BLaER1 treated with 17β-estradiol and CSF1 and Interleukin-3, amounts not matched to agents 10 nM and 100 nM (cell line): ENCODE measurements around the gene LRRC74A.
A peak's percentile ranks its signal among the peaks of the same experiment; 100 is the strongest.

ENCODE experiments used
- H3K27ac ChIP-seq, 11 experiments: shearing (Covaris generic); formaldehyde crosslinking; 2 replicates each; pipeline ENCODE4 v1.8.1; 2022
- H3K27me3 ChIP-seq, 11 experiments: shearing (Covaris generic); formaldehyde crosslinking; 2 replicates each; pipeline ENCODE4 v1.8.1; 2022
- H3K36me3 ChIP-seq, 11 experiments: shearing (Covaris generic); formaldehyde crosslinking; 2 replicates each; pipeline ENCODE4 v1.8.1; 2022
- H3K4me1 ChIP-seq, 10 experiments: shearing (Covaris generic); formaldehyde crosslinking; 2 replicates each; pipeline ENCODE4 v1.8.1; 2022
- H3K4me2 ChIP-seq, 11 experiments: shearing (Covaris generic); formaldehyde crosslinking; 2 replicates each; pipeline ENCODE4 v1.8.1; 2022
- H3K4me3 ChIP-seq, 10 experiments: shearing (Covaris generic); formaldehyde crosslinking; 2 replicates each; pipeline ENCODE4 v1.8.1; 2022
- H3K9ac ChIP-seq, 11 experiments: shearing (Covaris generic); formaldehyde crosslinking; 2 replicates each; pipeline ENCODE4 v1.8.1; 2022
- H3K9me3 ChIP-seq, 11 experiments: shearing (Covaris generic); formaldehyde crosslinking; replicated peaks in 1 of 11; 2 replicates each; pipeline ENCODE4 v1.8.1; 2022
- H4K20me1 ChIP-seq, 11 experiments: shearing (Covaris generic); formaldehyde crosslinking; 2 replicates each; pipeline ENCODE4 v1.8.1; 2022
- Cebpa-rat ChIP-seq, 11 experiments: shearing (Covaris generic); IDR thresholded peaks; 2 replicates each; pipeline ENCODE4 v1.8.1; 2022

LRRC74A gene

DNA sequence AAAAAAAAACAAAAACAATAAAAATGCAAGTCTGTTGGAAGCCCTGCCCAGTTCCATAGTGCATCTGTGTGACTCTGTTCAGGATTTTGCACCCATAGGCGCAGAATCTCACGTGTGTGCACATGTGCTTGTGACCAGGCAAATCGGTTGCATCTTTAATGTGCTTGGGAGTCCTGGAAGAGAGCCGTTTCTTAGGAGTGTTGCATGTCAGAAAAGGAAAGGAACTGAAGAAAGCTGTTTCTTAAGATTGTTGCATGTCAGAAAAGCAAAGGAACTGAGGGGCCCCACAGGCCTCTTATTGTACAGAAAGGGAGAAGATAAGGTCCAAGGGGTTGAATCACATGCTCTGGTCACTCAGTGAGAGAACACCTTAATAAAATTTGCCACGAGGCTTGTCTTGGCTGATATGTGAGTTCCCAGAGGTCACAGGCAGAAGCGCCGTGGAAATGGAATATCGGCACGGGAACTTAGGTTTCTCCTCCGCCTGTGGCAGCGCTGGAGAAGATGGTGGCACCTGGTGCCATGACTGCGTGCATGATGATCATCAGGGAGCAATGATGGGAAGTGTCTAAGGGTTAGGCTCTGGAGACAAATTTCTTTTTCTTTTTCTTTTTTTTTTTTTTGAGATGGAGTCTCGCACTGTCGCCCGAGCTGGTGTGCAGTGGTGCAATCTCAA lies 90.0 kb downstream of the LRRC74A start:
- Histone ChIP-seq H3K4me2 (peak overlapping the region in 8 of 11 experiments; percentile 5 to 98 (median 61); a peak in 12 of 22 replicates), H4K20me1 (no peaks in the 10 kb centered on the region), H3K27me3 (no peaks in the 10 kb centered on the region), H3K4me3 (no peak overlapping the region), H3K36me3 (no peaks in the 10 kb centered on the region), H3K9ac (peak overlapping the region in 1 of 11 experiments; percentile 30; a peak in 1 of 22 replicates), H3K27ac (0 out of 22 replicates have a peak overlapping the region, but pooled peaks of 1 of the 11 experiments have one; percentile 1), H3K4me1 (peaks cover 81 to 100% (median 97%) of the 10 kb centered on the region in 10 experiments), H3K9me3 (no peaks in the 10 kb centered on the region)
- TF ChIP-seq Cebpa-rat (IDR thresholded peaks at IDR 0.05) = no peak

DNA sequence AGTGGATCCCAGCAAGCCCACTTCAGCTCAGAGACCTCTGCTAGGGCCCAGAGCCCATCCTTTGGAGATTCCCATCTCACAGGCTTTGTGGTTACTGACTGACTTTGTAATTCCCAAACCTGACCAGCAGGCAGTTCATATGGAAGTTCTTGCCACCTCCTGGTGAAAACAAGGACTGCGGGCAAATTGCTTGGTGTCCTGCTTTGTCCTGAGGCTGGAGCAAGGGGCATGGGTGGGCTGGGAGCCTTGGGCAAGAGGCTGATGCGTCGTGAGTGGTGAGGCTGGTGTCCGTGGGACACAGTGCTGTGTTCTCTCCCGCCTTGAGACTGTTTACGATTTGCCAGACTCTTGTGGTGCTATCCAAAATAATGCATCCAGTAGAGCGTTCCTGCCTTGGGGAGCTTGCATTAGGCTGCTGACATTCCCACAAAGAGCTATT lies 91.0 kb downstream of the LRRC74A start:
- no peaks in the 10 kb centered on the region for H4K20me1 ChIP-seq
- H3K36me3 ChIP-seq = no peaks in the 10 kb centered on the region
- H3K27ac ChIP-seq = peak overlapping the region in 9 of 11 experiments; percentile 84 to 94 (median 90); a peak in 16 of 22 replicates
- peak overlapping the region in 7 of 11 experiments; percentile 72 to 81 (median 79); a peak in 6 of 22 replicates for H3K9ac ChIP-seq
- no peak overlapping the region for H3K4me3 ChIP-seq
- no peaks in the 10 kb centered on the region for H3K9me3 ChIP-seq
- H3K27me3 ChIP-seq = no peaks in the 10 kb centered on the region
- peaks cover 82 to 100% (median 97%) of the 10 kb centered on the region in 10 experiments for H3K4me1 ChIP-seq
- peak overlapping the region; percentile 85 to 99 (median 94) for H3K4me2 ChIP-seq
- no peak for TF ChIP-seq Cebpa-rat (IDR thresholded peaks at IDR 0.05)

DNA sequence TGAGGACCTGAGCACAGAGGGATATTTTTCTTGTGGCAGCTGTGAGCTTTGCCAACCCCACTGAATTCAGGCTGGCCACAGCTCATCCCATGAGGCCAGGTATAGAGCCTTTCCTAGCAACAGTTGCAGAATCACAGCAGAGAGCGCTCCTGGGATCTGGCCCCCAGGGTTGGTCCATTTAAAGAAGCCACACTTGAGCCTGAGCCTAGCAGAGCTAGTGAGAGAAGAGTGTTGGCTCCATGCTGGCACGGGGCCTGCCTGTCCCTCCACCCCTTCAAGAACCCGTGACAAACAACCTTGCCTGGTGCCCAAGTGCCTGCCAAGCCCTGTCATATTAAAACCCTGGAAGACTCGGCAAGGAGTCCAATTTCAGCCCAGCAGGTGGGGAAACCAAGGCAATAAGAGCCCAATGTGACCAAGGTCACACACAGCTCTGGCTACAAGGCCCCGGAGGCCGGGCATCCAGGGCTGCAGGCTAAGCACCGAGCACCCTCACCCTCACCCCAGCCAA lies 91.6 kb downstream of the LRRC74A start:
- H4K20me1 ChIP-seq = no peaks in the 10 kb centered on the region
- peaks cover 83 to 100% (median 99%) of the 10 kb centered on the region in 10 experiments for H3K4me1 ChIP-seq
- H3K9ac ChIP-seq = peak overlapping the region; percentile 55 to 81 (median 77); a peak in 21 of 22 replicates
- no peak for TF ChIP-seq Cebpa-rat (IDR thresholded peaks at IDR 0.05)
- no peaks in the 10 kb centered on the region for H3K27me3 ChIP-seq
- H3K9me3 ChIP-seq = no peaks in the 10 kb centered on the region
- H3K27ac ChIP-seq = peak overlapping the region; percentile 84 to 94 (median 90)
- H3K4me3 ChIP-seq = no peak overlapping the region; a peak in 1 of 20 replicates
- H3K4me2 ChIP-seq = peak overlapping the region; percentile 85 to 99 (median 94)
- H3K36me3 ChIP-seq = no peaks in the 10 kb centered on the region

DNA sequence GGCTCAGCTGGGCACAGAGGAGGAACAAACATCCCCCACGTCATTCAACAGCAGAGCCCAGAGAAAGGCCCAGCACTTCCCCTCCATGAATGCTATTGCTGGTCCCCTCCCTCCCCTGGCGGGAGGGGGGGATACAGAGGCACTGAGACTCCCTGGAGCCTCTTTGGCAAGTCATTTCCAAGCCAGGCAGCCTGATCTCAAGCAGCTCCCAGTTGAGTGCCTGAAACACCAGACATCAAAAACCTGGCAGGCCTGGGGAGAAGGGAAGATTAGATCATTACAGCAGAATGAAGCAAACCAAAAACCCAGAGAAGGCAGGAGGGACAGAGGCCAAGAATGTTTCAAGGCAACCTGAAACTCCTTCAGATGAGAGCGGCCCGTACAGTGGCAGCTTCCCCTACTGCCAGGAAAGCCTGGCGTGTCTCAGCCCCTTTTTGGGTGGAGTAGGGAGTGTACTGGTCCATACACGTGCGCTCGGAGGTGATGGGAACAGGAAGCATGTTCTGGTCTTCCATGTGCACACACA lies 92.1 kb downstream of the LRRC74A start:
- Histone ChIP-seq H3K36me3 (no peaks in the 10 kb centered on the region), H3K4me1 (peaks cover 83 to 100% (median 99%) of the 10 kb centered on the region in 10 experiments), H4K20me1 (no peaks in the 10 kb centered on the region), H3K4me3 (no peak overlapping the region), H3K4me2 (peak overlapping the region; percentile 85 to 99 (median 94)), H3K9ac (peak overlapping the region; percentile 55 to 81 (median 77); a peak in 21 of 22 replicates), H3K27me3 (no peaks in the 10 kb centered on the region), H3K27ac (peak overlapping the region; percentile 84 to 94 (median 90); a peak in 21 of 22 replicates), H3K9me3 (no peaks in the 10 kb centered on the region)
- no peak for TF ChIP-seq Cebpa-rat (IDR thresholded peaks at IDR 0.05)

DNA sequence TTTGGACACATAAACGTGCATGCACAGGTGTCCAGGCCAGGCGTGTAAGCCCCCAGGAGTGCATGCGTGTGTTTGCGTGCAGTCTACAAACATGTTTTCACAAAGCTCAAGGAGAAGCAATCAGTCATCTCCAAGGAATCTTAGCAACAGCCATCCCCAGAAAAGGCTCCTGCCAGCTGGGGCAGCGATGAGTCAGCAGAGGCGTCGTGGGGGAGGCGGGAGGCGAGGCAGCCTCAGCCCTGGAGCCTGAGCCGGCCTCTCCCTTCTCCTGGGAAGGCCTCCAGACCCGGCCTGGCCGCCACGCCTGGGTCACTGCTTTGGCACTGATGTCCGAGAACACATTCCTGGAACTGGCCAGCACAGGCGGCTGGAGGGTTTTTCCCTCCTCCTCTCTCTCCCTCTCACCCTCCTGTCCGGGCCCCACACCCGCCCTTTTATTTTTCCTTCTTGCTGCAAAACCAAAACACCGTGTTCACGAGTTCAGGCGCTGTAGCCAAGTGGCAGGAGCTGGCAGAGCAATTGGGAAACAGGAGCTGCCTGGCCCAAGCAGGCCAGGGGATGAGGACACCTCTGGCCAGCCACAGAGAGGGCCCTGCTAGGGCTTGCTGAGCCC lies 92.7 kb downstream of the LRRC74A start:
- Histone ChIP-seq H3K4me1 (peaks cover 84 to 100% (median 99%) of the 10 kb centered on the region in 10 experiments), H3K9ac (peak overlapping the region; percentile 72 to 81 (median 77)), H3K4me2 (peak overlapping the region; percentile 85 to 99 (median 94)), H3K27ac (peak overlapping the region; percentile 84 to 94 (median 90)), H4K20me1 (no peaks in the 10 kb centered on the region), H3K4me3 (peak overlapping the region in 3 of 10 experiments; percentile 13 to 42 (median 33); a peak in 3 of 20 replicates), H3K36me3 (no peaks in the 10 kb centered on the region), H3K9me3 (no peaks in the 10 kb centered on the region), H3K27me3 (no peaks in the 10 kb centered on the region)
- TF ChIP-seq Cebpa-rat (IDR thresholded peaks at IDR 0.05) = no peak
